Mesenchymal stem cell (in vitro differentiated cells and primary cell): ENCODE measurements around the gene TNRC6A.

Experiments
- DNase-seq: peaks from one replicate; pipeline ENCODE4 v3.0.0-alpha.2; 2013
- H2AFZ ChIP-seq: one replicate; pipeline ENCODE4 v1.6.1; 2013; ENCODE audit warnings: low read depth, mild to moderate bottlenecking, control low read depth, inconsistent platforms, low read length, moderate library complexity
- H2AK5ac ChIP-seq: 2 replicates; pipeline ENCODE4 v1.6.1; 2013; ENCODE audit warnings: low read length, moderate library complexity, mild to moderate bottlenecking, inconsistent platforms; ENCODE audit not compliant: severe bottlenecking
- H2BK120ac ChIP-seq: one replicate; pipeline ENCODE4 v1.6.1; 2013; ENCODE audit warnings: low read depth, mild to moderate bottlenecking, inconsistent platforms, low read length, moderate library complexity
- H2BK12ac ChIP-seq, 2 experiments: one replicate each; pipeline ENCODE4 v1.6.1; 2013; ENCODE audit warnings: inconsistent platforms in 2 of 2, low read length in 2 of 2, mild to moderate bottlenecking in 2 of 2, moderate library complexity in 2 of 2, control low read depth in 1 of 2
- H2BK15ac ChIP-seq: one replicate; pipeline ENCODE4 v1.6.1; 2013; ENCODE audit warnings: mild to moderate bottlenecking, low read depth, inconsistent platforms; ENCODE audit not compliant: poor library complexity, severe bottlenecking
- H2BK5ac ChIP-seq: 2 replicates; pipeline ENCODE4 v1.6.1; 2013; ENCODE audit warnings: low read depth, mild to moderate bottlenecking, low read length, control low read depth, inconsistent platforms; ENCODE audit not compliant: poor library complexity, severe bottlenecking
- H3K14ac ChIP-seq, 2 experiments: one replicate each; pipeline ENCODE4 v1.6.1; 2013; ENCODE audit warnings: inconsistent platforms in 2 of 2, low read length in 2 of 2, control low read depth in 1 of 2, mild to moderate bottlenecking in 1 of 2, moderate library complexity in 1 of 2
- H3K18ac ChIP-seq, 2 experiments: one replicate each; pipeline ENCODE4 v1.6.1; 2013; ENCODE audit warnings: inconsistent platforms in 2 of 2, low read length in 2 of 2, control low read depth in 1 of 2, low read depth in 1 of 2, mild to moderate bottlenecking in 1 of 2
- H3K23ac ChIP-seq, 2 experiments: one replicate each; pipeline ENCODE4 v1.6.1; 2013; ENCODE audit warnings: inconsistent platforms in 2 of 2, low read length in 2 of 2, mild to moderate bottlenecking in 2 of 2, moderate library complexity in 2 of 2, control low read depth in 1 of 2
- H3K27ac ChIP-seq: 2 replicates; pipeline ENCODE4 v1.5.1; 2013; ENCODE audit warnings: mild to moderate bottlenecking, moderate library complexity, low read length, control low read depth, inconsistent platforms; ENCODE audit not compliant: poor library complexity, severe bottlenecking
- H3K27me3 ChIP-seq, 2 experiments: 2 replicates each; pipeline versions ENCODE4 v1.6.1 to v1.7.0; 2013; ENCODE audit warnings: low read length in 2 of 2, mild to moderate bottlenecking in 2 of 2, moderate library complexity in 2 of 2, control low read depth in 1 of 2, inconsistent platforms in 1 of 2; ENCODE audit not compliant: control insufficient read depth in 1 of 2, insufficient read depth in 1 of 2
- H3K36me3 ChIP-seq, 2 experiments: 2 replicates each; pipeline versions ENCODE4 v1.6.1 to v1.7.0; 2013; ENCODE audit warnings: low read length in 2 of 2, control low read depth in 1 of 2, inconsistent platforms in 1 of 2, low read depth in 1 of 2, mild to moderate bottlenecking in 1 of 2; ENCODE audit not compliant: insufficient read depth in 2 of 2, control insufficient read depth in 1 of 2
- H3K4ac ChIP-seq, 2 experiments: one replicate each; pipeline ENCODE4 v1.6.1; 2013; ENCODE audit warnings: inconsistent platforms in 2 of 2, low read length in 2 of 2, mild to moderate bottlenecking in 2 of 2, moderate library complexity in 2 of 2, control low read depth in 1 of 2, low read depth in 1 of 2
- H3K4me1 ChIP-seq: 2 replicates; pipeline ENCODE4 v1.6.1; 2013; ENCODE audit warnings: low read depth, low read length, control low read depth; ENCODE audit not compliant: control insufficient read depth, insufficient read depth
- H3K4me2 ChIP-seq: 2 replicates; pipeline ENCODE4 v1.6.1; 2013; ENCODE audit warnings: low read length, mild to moderate bottlenecking, inconsistent platforms; ENCODE audit not compliant: poor library complexity, severe bottlenecking
- H3K4me3 ChIP-seq, 2 experiments: 2 replicates each; pipeline versions ENCODE4 v1.5.1 to v1.7.0; 2013; ENCODE audit warnings: low read length in 2 of 2, mild to moderate bottlenecking in 2 of 2, control low read depth in 1 of 2, low read depth in 1 of 2; ENCODE audit not compliant: insufficient read depth in 1 of 2
- H3K79me1 ChIP-seq: replicated peaks from 2 replicates; pipeline ENCODE4 v1.6.1; 2013; ENCODE audit warnings: mild to moderate bottlenecking, control low read depth, low read length, inconsistent platforms; ENCODE audit not compliant: poor library complexity, severe bottlenecking
- H3K9ac ChIP-seq: 2 replicates; pipeline ENCODE4 v1.7.0; 2013; ENCODE audit warnings: mild to moderate bottlenecking, low read length, moderate library complexity
- H3K9me3 ChIP-seq: 2 replicates; pipeline ENCODE4 v1.7.0; 2013; ENCODE audit warnings: mild to moderate bottlenecking, low read length; ENCODE audit not compliant: control insufficient read depth
- H4K8ac ChIP-seq: one replicate; pipeline ENCODE4 v1.6.1; 2013; ENCODE audit warnings: inconsistent platforms, mild to moderate bottlenecking, low read length, moderate library complexity
- H4K91ac ChIP-seq: one replicate; pipeline ENCODE4 v1.6.1; 2013; ENCODE audit warnings: mild to moderate bottlenecking, low read length, inconsistent platforms
- WGBS: methylation state at CpG from one replicate; pipeline ENCODE4 v1.1.7; 2013; ENCODE audit warnings: mixed read lengths; 5-methylcytosine and 5-hydroxymethylcytosine counted together

TNRC6A gene

GRCh38 chr16:24875466-24875865 lies 146.0 kb downstream of the TNRC6A start:
- 89% methylated on average over 9 of the region's 10 CpGs for WGBS
- no peak overlapping the region for H4K8ac ChIP-seq
- H2BK5ac ChIP-seq = no peak overlapping the region
- no peak overlapping the region for H3K4me2 ChIP-seq
- H4K91ac ChIP-seq = no peak overlapping the region
- H2AK5ac ChIP-seq = no peak overlapping the region
- no peak overlapping the region for H3K4ac ChIP-seq
- H2BK15ac ChIP-seq = no peak overlapping the region
- H3K14ac ChIP-seq = no peak overlapping the region
- no peak overlapping the region for H2AFZ ChIP-seq
- H2BK120ac ChIP-seq = no peak overlapping the region
- H3K23ac ChIP-seq = no peak overlapping the region
- no peak for DNase-seq
- H3K18ac ChIP-seq = no peak overlapping the region
- no peaks in the 10 kb centered on the region for H3K9me3 ChIP-seq
- no peaks in the 10 kb centered on the region for H3K79me1 ChIP-seq
- H3K4me3 ChIP-seq = no peak overlapping the region
- peaks cover 0 to 17% of the 10 kb centered on the region in 2 experiments for H3K27me3 ChIP-seq
- no peak overlapping the region for H2BK12ac ChIP-seq
- H3K27ac ChIP-seq = no peak overlapping the region
- H3K9ac ChIP-seq = no peak overlapping the region
- no peaks in the 10 kb centered on the region for H3K36me3 ChIP-seq
- no peaks in the 10 kb centered on the region for H3K4me1 ChIP-seq
